DMS114 treated with DMSO at 0.1 percent for 48 hours (cell line): ENCODE measurements around the gene POU2AF3.
"Not testable (repeated sequence)": the region's sequence is repeated elsewhere in the genome, so short reads cannot be mapped to it uniquely, and the experiment has no call there.

Experiments
- DNase-seq: peaks from one replicate; lab custom pipeline; 2025; ENCODE audit not compliant: unreplicated experiment; lab: John Stamatoyannopoulos, UW

POU2AF3 gene

GRCh38 chr11:111300569-111300968 is 2.2 kb downstream of the POU2AF3 start:
- no peak for DNase-seq

- no peak for DNase-seq
Measured at GRCh38 chr11:111301004-111301841, 2.9 kb downstream of the POU2AF3 start.

- DNase-seq, result no peak
Measured at GRCh38 chr11:111301842-111302118, 3.4 kb downstream of the POU2AF3 start.

GRCh38 chr11:111302298-111302697 is 4.0 kb downstream of the POU2AF3 start:
- DNase-seq, result no peak

- no peak for DNase-seq
Measured at GRCh38 chr11:111303461-111303860, 5.1 kb downstream of the POU2AF3 start.

GRCh38 chr11:111305162-111305802 is 6.9 kb downstream of the POU2AF3 start:
- DNase-seq, result no peak

- no peak for DNase-seq
Measured at GRCh38 chr11:111305876-111306275, 7.5 kb downstream of the POU2AF3 start.

GRCh38 chr11:111306321-111306720 is 8.0 kb downstream of the POU2AF3 start:
- DNase-seq, result no peak

GRCh38 chr11:111307472-111308108 is 9.2 kb downstream of the POU2AF3 start:
- no peak for DNase-seq

- DNase-seq, result no peak
Measured at GRCh38 chr11:111308140-111308539, 9.8 kb downstream of the POU2AF3 start.

GRCh38 chr11:111309215-111309915 is 11.0 kb downstream of the POU2AF3 start:
- no peak for DNase-seq

- no peak for DNase-seq
Measured at GRCh38 chr11:111310088-111310487, 11.7 kb downstream of the POU2AF3 start.

- no peak for DNase-seq
Measured at GRCh38 chr11:111310723-111311122, 12.4 kb downstream of the POU2AF3 start.

- DNase-seq, result no peak
Measured at GRCh38 chr11:111312076-111312475, 13.7 kb downstream of the POU2AF3 start.

- DNase-seq, result no peak
Measured at GRCh38 chr11:111319296-111319695, 20.9 kb downstream of the POU2AF3 start.

GRCh38 chr11:111320199-111320598 is 21.9 kb downstream of the POU2AF3 start:
- not testable (repeated sequence) for DNase-seq

- DNase-seq, result no peak
Measured at GRCh38 chr11:111320728-111321568, 22.6 kb downstream of the POU2AF3 start.

- no peak for DNase-seq
Measured at GRCh38 chr11:111322534-111322933, 24.2 kb downstream of the POU2AF3 start.

GRCh38 chr11:111324277-111324720 is 26.0 kb downstream of the POU2AF3 start:
- no peak for DNase-seq

GRCh38 chr11:111325259-111325658 is 26.9 kb downstream of the POU2AF3 start:
- DNase-seq, result no peak

- DNase-seq, result no peak
Measured at GRCh38 chr11:111326824-111327223, 28.5 kb downstream of the POU2AF3 start.
